HPDE6-E6E7 (cell line): Measurements from ENCODE around the gene TRABD2A.
A peak's percentile ranks its signal among the peaks of the same experiment; 100 is the strongest.

Experiments used
- DNase-seq: peaks from one replicate; pipeline ENCODE4 v3.0.0; 2011; ENCODE audit warnings: missing footprints; ENCODE audit errors: extremely low spot score

The TRABD2A gene

DNA sequence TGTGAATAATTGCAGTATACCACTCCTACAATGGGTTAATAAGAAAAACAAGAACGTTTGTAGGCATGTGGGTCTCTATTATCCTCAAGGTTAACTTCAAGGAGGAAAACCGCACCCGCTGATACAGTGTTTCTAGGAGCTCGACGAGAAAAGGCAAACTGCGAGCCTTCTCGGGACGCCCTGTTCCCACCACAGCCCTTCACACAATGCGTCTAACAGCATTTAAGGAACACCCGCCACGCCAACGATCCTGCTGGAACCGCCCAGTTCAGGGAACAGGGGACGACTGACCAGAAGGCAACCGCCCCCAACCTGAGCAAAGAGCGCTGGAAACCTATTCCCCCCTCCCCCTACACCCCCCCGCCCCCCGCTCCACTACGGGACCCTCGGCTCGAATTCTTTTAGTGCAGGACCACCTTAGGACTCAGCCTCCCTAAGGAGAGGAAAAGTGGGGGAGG is 23.9 kb upstream of the TRABD2A start:
- no peak for DNase-seq

DNA sequence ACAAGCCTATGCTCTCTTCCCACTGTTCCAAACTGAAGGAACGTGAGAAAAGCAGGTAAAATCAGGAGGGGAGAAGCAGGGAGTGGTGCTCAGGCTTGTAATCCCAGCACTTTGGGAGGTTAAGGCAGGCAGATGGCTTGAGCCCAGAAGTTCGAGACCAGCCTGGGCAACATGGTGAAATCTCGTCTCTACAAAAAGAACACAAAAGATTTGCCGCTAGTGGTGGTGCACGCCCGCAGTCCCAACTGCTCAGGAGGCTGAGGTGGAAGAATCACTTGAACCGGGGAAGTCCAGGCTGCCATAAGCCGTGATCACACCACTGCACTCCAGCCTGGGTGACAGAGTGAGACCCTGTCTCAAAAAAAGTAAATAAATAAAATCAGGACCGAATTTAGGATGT is 23.3 kb upstream of the TRABD2A start:
- no peak for DNase-seq

DNA sequence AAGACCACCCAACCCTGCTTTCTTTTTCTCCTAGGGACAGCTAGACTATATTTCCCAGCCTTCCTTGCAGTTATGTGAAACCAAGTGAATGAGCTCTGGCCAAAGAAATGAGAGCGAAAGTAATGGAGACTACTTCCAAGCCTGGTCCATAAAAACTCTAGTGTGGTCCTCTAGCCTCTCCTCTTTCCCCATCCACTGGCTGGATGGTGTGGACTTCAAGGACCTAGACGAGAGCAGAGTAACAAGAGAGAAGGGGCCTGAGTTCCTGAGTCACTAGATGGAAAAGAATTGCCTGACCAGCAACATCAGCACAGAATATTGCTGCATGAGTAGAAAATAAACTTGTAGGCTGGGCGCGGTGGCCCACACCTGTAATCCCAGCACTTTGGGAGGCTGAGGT is 21.6 kb upstream of the TRABD2A start:
- no peak for DNase-seq

DNA sequence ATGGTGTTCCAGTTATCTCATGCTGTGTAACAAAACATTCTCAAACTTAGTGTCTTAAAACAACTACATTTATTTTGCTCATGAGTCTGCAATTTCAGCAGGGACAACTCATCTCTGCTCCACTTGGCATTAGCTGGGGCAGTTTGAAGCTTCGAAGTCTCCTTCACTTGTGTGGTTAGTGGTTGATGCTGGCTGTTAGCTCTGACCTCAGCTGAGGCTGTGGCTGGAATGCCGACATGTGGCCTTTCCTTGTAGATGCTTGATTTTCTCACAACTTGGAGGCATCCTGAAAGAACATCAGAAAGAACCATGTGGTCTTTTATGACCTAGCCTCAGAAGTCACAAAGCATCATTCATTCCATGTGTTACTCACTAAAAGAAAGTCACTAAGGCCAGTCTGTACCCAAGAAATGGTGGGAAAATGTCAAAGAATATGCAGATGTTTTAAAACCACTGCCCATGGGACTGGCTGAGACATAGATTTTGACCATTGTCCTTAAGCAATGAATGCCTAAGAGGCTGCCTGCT is 20.8 kb upstream of the TRABD2A start:
- DNase-seq, result no peak

DNA sequence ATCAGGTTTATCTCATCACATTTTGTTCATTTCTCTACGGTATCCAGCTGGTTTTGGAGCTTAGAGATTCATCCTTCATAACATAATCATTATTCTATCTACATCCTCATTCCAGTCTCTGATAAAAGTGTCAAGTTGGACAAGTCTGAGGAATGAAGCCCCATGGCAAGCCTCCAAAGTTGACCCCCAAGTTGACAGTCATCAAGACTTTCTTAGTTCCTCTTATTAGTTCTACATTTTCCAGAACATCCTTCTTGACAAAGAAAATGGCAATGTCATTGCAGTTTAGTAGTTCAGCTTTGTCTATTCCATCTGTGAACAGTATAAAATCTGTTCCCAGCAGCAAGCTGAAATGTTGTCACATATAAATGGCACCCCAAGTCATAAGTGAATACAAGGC is 20.1 kb upstream of the TRABD2A start:
- no peak for DNase-seq

DNA sequence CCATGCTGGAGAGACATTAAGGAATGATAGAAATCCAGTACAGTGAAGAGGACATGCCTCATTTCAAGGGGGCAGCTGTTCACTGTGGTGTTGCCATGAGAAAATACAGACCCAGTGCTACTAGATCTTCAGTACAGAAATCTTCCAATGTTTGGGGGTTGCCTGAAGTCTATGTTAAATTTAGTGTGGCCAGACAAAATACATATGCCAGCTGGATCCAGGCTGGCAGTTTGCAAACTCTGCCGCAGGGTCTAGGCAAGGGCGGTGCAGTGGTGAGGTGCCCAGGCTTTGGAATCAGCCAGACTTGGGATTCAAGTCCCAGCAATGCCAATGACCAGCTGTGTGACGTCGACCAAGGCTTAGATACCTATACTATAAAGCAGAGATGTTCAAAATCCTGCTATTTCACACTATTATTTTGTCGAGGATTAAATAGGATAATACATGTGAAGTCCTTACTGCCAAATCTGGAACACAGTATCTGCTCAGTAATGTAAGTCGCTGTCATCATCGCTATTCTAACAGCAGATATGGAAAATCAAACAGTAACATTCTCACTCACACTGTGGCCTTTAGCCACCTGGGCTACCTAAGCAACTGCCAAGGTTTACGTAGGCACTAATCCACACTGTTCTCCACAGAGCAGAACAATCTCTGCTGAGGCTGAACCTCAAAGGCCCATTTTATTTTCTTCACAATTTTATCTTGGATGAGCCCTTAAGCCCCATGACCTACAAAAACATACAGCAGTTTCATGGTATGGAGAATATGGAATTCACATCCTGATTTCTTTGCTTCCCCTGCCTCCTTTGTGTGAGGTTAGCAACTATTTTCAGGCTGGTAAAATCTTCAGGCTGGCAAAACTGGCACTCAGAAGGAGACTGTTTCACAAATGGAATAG is 18.7 kb upstream of the TRABD2A start:
- no peak for DNase-seq

DNA sequence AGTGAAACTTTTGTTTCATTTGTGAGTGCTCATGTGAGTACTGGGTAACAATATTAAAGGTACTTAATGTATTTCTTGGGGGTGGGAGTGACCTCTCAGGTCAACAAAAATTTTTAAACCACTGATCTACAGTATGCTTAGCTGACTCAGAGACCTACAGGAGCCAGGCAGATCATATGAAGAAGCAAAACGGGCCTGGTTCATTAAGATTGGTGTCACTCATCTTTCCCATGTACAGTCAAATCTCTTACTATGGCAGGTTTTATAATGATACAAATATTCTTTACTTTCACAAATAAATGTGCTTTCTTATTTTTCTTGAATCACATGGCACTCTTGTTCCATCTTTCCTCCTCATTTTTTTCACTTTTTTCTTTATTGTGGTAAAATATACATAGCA is 16.9 kb upstream of the TRABD2A start:
- no peak for DNase-seq

DNA sequence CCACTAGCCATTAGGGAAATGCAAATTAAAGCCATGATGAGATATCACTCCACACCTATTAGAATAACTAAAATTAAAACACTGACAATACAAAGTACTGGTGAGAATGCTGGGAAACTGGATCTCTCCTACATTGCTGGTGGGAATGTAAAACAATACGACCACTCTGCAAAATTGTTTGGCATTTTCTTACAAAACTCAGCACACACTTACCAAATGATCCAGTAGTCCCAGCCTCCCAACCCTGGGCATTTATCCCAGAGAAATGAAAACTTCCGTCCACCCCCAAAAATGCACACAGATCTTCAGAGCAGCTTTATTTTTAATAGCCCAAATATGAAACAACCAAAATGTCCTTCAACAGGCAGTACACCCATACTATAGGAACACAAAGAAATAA is 15.7 kb upstream of the TRABD2A start:
- DNase-seq, result no peak

DNA sequence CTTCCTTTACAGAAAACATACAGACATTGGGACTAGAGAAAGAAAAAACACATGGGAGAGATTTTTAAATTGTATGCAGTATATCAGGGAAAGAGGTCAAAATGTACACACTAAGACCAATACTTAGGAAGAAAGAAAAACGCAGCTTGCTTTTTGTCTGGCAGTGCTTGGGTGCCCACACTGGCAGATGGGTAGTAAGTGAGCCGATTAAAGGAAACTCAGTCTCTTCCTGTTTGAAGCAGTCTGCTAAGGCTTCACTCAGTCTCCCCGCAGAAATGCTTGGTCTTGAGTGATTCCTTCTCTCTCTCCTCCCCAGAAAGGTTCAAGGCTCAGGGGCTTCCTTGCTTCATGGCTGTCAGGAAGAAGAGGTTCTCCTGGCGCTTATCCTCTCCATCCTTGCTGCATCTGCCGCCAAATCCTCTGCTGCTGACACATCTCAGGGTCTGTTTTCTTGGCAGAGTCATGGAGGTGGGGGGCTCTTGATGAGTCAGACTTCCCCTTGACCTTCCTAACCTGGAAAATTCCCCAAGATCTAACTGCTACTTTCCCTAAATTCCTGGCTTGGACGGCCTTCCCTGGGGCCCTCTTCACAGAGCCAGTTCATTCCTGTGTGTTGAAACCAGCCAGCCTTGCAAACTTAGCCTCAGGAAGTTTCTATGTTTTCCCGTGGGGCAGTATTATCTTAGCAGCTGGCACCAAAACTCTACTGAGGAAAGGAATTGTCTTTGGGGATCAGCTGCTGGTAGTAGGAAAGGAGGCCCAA is 14.1 kb upstream of the TRABD2A start:
- no peak for DNase-seq

DNA sequence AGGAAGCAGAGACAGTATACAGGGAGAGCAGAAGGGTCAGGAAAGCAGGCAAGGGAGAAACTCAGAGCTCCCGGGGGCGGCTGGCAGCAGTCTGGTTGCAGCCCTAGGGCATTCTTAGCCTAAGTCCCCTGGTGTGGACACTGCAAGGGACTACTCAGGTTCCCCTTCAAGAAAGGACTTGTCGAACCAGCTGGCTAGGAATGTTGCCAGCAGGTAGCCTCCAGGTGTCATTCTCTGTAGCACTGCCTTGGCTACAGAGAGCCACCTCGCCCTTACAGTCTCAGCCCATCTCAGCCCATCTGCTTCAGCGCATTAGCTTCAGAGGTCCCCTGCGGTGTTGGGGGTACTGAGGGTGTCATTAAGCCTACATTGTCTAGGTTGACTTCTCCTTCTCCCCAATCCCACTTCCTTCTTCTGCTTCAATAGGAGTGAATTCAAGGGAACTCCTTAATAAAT is 13.3 kb upstream of the TRABD2A start:
- no peak for DNase-seq

DNA sequence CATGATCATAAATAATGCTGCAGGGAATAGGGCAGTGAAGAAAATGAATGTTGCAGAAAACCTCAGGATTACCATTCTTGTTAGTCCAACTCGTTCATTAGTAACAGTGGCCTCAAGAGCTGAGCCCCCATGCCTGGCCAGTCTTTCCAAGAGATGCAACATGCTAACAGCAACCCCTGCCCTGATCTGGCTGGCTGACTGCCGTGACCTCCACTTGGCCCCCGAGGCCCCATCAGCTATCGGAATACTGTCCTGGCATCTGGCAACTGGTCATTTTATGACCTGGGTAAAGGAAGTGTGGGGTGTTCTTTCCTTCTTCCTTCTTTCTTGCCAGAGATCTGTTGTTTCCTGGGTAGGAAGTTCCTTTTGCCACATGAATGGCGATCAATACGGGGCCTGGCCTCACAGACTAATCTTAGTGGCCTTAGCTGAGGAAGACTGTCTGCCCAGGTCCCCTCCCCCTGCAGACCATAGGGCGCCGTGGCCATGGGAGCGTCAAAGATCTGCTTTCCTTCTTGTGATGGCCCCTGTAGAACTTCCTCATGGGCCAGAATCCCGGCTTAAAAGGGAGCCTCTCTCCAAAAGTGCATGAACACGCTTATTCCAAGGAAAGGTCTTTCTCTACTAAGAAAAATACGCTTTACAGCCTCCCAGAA is 10.6 kb upstream of the TRABD2A start:
- no peak for DNase-seq

DNA sequence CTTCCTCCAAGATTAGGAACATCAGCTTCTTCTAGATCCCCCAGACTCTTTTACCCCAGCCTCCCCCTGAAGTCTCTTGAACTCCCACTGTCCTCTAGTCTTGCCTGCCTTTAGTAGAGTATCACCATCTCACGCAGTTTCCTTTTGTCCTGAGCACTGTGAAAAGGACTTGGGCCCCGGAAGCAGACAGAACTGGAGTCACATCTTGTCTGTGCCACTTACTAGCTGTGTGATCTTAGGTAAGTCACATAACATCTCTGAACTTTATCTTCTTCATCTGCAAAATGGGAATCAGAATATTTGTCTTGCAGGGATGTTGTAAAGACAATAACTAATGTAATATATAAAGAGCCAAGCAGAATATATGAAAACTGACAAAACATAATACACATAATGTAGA is 8.4 kb upstream of the TRABD2A start:
- no peak for DNase-seq

DNA sequence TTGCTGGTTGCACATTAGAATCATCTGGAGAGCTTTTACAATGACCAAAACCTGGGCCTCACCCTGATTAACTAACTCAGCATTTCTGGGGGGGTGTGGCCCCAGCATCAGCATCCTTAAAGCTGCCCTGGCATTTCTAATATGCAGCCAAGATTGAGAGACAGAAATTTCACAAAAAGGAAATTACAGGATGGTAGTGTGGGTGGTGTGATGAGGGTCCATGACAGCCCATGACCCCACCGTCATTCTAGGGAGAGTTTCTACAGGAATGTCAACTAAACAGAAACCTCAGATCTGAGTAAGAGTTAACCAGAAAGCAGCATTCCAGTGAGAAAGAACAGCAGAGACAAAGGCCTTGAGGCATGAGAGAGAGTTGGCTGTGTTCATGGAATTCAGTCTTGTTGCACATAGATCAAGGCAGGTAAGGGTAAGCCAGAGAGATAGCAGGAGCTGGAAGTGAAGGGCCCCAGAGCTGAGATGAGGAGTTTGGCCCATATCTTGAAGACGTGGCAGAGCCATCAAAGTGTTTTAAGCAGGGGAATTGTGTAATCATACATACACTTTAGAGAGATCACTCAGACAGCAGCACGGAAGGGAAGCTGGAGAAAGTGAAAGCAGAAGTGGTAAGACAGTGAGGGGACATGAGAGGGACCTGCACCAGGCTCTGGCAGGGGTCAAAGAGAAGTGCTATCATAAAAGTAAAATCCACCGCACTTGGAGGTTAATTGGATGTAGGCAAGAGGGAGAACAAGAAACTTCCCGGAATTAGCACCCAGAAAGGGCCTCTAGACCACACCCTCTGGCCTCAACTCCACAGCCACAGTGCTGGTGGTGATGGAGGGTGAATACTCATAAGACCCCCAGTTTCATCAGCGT is 7.8 kb upstream of the TRABD2A start:
- no peak for DNase-seq

DNA sequence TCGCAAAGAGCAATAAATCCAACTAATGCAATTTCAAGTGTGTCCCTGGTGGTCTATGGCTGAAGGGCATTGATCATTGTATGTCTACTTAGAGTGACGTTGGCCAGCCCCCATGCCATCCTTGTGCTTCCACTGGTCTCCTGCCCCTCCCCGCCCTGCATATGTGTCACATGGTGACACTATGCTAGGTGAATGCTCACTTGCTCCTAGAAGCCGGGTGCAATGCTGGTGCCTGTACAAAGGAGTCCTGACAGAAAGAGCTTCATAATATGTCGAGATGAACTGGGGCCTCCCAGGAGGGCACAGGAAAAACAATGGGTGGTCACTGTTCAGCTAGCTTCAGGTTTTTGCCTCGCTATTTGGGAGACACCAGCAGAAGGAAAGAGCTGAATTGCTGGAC is 5.9 kb upstream of the TRABD2A start:
- no peak for DNase-seq

DNA sequence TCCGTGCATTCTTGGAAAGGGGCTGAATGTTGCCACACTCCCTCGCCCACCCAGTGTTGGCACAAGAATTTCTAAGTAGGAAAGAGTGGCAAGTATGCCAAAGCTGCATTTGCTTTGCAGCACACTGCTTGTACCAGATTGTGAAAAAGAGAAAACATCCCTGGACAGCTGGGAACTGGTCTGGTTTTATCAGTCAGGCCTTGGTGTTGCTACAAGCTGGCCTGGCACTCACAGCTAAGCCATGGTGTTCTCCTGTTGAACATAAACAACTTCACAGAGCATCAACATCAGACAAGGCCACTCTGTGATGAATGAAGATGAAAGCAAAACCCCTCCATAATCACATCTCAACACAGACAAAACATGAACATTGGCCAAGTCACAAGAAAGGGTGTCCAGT is 4.2 kb upstream of the TRABD2A start:
- no peak for DNase-seq

DNA sequence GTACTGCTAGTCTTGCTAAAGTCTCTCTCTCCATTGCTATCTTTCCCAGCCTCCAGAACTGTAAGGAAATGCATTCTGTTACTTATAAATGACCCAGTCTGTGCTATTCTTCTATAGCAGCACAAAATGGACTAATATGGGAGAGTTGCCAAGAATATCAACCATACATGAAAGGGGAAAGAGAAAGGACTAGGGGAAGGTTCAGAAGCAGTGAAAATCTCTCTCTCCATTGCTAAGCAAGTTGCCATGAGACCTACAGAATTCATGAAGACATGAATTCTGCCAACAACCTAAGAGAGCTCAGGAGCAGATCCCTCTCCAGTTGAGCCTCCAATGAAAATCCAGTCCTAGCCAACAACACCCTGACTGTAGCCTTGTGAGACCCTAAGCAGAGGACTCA is 3.6 kb upstream of the TRABD2A start:
- DNase-seq, result no peak

DNA sequence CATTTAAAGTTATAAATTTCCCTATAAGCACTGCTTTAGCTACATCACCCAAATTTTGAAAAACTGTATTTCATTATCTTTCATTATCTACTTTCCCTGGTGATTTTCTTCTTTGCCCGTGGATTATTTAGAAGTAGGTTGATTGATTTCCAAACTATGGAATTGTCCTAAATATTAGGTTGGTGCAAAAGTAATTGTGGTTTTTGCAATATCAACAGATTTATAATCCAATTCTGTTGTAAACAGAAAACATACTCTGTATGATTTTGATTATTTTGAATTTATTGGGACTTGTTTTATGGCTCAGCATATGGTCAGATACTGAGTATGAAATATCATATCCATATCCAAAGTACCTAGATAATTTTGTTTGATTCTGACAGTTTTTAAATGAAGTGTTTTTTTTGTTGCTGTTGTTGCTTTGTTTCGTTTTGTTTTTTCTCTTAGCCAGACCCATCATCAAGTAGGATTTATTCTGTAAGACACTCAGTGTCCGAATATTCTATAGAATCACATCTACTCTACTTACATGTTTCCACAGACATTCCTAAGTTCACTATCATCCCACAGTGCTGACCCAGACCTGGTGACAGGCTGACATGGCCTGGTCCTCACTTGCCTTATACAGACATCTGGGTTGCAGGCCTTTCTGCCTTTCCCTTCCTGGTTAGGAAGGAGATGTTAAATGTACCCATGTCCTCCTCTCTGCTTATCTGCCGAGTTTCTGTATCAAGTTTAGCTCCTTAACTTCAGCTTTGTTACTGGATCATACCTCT is 2.1 kb upstream of the TRABD2A start:
- no peak for DNase-seq

DNA sequence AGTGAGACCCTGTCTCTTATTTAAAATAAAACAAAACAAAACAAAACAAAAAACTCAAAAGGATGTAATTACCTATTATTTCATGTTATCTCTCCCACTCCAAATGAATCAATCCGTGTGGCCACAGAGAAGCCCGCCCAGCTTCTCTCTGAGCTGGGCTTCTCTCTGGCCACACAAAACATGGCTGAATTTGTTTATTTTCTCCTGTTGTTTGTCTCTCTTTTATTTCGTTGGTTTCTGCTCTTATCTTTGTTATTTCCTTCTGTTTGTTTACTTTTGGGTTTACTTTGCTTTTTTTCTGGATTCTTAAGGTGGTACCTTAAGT is 1.5 kb upstream of the TRABD2A start:
- DNase-seq, result no peak

DNA sequence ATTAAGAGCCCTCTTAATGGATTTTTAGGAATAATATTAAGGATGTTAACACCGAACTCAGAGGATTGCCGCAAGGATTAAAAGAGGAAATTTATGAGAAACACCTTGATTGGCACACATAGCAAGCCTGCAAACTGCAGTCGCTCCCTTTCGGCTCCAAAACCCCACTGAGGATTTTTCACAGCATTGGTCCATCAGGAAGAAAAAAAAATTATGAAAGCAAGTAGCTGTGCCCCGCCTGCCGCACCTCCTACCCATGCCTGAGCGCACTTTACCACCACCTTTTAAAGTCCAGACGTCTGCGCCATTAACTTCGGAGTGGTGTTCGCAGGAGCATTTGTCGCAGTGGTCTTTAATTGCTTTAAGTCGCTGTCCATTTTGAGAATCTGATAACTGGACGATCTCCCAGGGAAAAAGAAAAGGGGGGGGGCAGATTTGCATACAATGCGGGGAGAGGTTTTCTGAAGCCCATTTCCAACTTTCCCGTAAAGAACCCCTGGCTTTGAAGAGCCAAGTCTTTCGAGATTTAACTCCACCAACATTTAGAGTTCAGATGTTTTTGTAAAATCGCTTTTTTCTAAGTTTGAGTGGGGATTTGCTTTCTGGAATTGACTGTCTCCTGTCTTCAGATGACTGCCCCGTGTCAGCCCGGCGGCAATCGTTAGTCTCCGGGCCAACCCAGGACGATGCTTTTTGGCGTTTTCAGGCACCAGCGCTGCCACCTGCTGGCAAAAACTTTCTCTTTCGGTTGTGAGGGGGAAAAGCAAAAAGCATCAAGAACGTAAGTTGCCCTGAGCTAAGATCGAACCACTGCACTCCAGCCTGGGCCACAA is 913 bp upstream of the TRABD2A start:
- peak; percentile 80 for DNase-seq

DNA sequence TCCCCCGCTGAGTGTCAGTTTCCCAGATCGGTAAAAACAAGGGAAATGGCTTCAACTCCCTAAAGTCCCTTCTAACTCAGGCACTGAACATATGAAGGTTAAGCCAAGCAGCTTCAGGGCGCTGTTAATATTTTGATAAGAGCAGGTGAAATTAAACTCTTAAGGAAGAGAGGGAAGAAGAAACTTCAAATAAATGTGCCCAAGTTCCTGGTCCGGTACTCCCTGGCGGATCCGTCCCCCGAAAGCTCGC is 564 bp downstream of the TRABD2A start:
- DNase-seq, result no peak
